GM19463 (cell line): ENCODE measurements around the gene RNF19B.

Experiments used
- ATAC-seq: cut with Tn5 transposase; IDR thresholded peaks from one replicate; pipeline ENCODE4 v1.9.1; 2021; ENCODE audit warnings: mild to moderate bottlenecking, moderate library complexity; ENCODE audit not compliant: unreplicated experiment

RNF19B gene

DNA sequence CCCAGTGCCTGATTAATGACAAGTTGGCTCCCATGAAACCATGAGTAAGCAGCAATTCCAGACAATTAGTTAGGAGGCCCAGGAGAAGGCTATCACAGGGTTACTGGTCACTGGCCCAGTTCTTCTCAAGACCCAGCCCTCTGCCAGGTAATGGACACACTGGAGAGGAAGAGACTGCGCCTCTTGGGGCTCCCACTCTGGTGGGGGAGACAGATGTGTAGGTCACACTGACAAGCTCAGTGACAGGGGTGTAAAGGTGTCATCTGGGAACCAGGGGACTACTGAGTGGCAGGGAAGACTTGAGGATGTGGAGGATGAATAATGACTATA lies 73.4 kb downstream of the RNF19B start:
- no peak for ATAC-seq

DNA sequence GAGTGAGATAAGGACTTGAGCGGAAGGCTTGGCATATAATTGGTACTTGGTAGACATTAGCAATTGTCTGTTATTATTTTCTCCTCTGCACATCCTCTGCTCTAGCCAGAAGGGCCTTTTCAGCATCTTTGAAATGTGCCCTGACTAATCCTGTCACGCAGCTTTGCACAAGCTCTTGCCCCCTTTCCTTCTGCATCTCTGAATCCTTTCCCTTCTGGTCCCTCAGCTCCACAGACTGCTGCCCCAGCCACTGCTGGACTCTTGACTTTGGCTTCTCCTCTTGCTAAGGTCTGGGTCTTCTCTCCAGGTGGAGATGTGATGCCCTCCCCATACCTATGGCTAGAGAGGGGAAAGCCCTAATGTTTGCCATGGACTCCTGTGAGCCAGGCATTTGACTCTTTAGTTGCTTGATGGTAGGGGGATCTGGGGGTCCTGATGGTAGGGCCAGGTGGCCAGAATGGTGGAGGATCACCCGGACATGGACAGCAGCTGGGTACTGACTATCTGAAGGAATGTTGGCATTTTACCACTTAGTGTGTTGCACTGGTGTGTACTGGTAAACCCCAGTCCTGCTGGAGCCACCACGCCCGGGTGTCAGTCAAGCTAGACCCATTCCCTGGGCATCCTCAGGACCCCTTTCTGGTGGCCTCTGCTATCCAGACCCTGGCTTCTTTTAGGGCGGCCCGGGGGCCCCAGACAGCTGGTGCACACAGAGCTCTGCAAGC lies 73.9 kb downstream of the RNF19B start:
- no peak for ATAC-seq

DNA sequence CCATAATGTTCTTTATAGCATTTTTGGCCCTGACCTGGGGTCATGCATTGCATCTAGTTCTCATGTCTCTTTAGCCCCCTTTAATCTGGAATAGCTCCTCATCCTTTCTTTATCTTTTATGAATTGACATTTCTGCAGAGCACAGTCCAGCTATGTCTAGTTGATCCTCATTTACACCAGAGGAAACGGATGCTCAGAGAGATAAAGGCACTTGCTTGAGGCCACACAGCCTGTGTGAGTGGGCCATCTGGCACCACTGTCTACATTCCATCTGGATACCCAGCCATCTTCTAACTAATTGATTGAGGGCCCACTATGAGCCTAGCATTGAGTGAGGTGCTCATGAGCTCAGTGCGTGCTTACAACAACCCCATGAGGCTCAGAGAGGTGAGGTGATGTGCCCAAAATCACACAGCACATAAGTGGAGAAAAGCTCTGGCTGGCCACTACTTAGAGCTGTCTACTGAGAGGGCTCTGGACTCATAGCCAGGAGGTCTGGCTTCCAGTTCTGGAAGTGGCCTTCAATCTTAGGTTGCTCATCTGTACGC lies 74.8 kb downstream of the RNF19B start:
- ATAC-seq: no peak

GRCh38 chr1:32888677-32889420 lies 75.8 kb downstream of the RNF19B start:
- no peak for ATAC-seq

- ATAC-seq: no peak
Observed at GRCh38 chr1:32888134-32888533, 76.5 kb downstream of the RNF19B start.

- no peak for ATAC-seq
Observed at GRCh38 chr1:32887623-32888022, 77.0 kb downstream of the RNF19B start.

DNA sequence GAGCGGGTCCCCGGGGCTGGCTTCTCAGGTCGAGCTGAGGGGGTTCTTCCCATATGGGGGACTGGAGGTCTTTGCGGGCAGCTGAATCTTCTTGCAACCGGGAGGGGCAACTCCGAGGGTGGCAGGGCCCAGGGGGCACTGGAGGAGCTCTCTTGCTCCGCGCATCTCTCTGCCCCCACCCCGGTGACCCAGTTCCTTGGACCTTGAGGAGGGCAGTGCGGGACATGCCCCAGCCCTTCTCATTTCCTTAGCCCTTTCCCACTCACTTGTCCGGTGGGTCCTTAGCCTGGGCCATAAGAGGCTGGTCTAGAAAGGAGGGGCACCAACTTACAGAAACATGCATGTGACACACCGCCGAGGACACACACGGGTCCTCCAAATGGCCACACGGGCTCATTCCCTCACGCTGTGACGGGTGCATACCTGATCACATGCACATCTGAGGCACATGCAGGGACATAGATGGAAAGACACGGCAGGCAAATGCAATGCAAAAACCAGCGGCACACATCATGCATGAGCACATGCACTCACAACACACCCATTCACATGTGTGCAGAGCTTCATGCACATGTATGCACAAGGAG lies 77.7 kb downstream of the RNF19B start:
- ATAC-seq: no peak
